ENCODE measurements around the gene DAAM1.
A peak's percentile ranks its signal among the peaks of the same experiment; 100 is the strongest.

DAAM1 gene

GRCh38 chr14:59245809-59246295, 57.4 kb downstream of the DAAM1 start:
- Mint-ChIP-seq H3K4me3 (no peak overlapping the region), H3K4me1 (peaks cover 34% of the 10 kb centered on the region), H3K27ac (peak overlapping the region in 1 of 3 experiments; percentile 30), H3K9me3 (peaks cover 3% of the 10 kb centered on the region), H3K36me3 (ENCODE audit: low read depth) (peaks cover 17% of the 10 kb centered on the region), H3K27me3 (ENCODE audit: low read depth) (no peaks in the 10 kb centered on the region)
- TF ChIP-seq CTCF (IDR thresholded peaks at IDR 0.05; ENCODE audit: unreplicated experiment in 3 of 3), result no peak

GRCh38 chr14:59246566-59246965, 58.1 kb downstream of the DAAM1 start:
- Mint-ChIP-seq H3K36me3 (ENCODE audit: low read depth) (peaks cover 17% of the 10 kb centered on the region), H3K27me3 (ENCODE audit: low read depth) (no peaks in the 10 kb centered on the region), H3K27ac (no peak overlapping the region), H3K4me3 (no peak overlapping the region), H3K9me3 (peaks cover 3% of the 10 kb centered on the region), H3K4me1 (peaks cover 37% of the 10 kb centered on the region)
- no peak for TF ChIP-seq CTCF (IDR thresholded peaks at IDR 0.05; ENCODE audit: unreplicated experiment in 3 of 3)

- peak overlapping the region in 1 of 3 experiments; percentile 4 for H3K4me3 Mint-ChIP-seq
- H3K27ac Mint-ChIP-seq, result peak overlapping the region; percentile 62 to 93 (median 71)
- peaks cover 17% of the 10 kb centered on the region for H3K36me3 Mint-ChIP-seq (ENCODE audit: low read depth)
- H3K4me1 Mint-ChIP-seq, result peaks cover 47% of the 10 kb centered on the region
- H3K9me3 Mint-ChIP-seq, result peaks cover 3% of the 10 kb centered on the region
- H3K27me3 Mint-ChIP-seq (ENCODE audit: low read depth), result no peaks in the 10 kb centered on the region
- no peak for TF ChIP-seq CTCF (IDR thresholded peaks at IDR 0.05; ENCODE audit: unreplicated experiment in 3 of 3)
These were observed 59.5 kb downstream of the DAAM1 start for GRCh38 chr14:59247801-59248584.

GRCh38 chr14:59249029-59249428, 60.6 kb downstream of the DAAM1 start:
- H3K9me3 Mint-ChIP-seq, result peaks cover under 1% of the 10 kb centered on the region

GRCh38 chr14:59251811-59252771, 63.6 kb downstream of the DAAM1 start:
- H3K27me3 Mint-ChIP-seq (ENCODE audit: low read depth), result no peaks in the 10 kb centered on the region
- H3K27ac Mint-ChIP-seq, result peak overlapping the region; percentile 25 to 61 (median 49)
- no peak overlapping the region for H3K4me3 Mint-ChIP-seq
- no peaks in the 10 kb centered on the region for H3K9me3 Mint-ChIP-seq
- TF ChIP-seq CTCF (IDR thresholded peaks at IDR 0.05; ENCODE audit: unreplicated experiment in 3 of 3), result no peak
- peaks cover 7% of the 10 kb centered on the region for H3K36me3 Mint-ChIP-seq (ENCODE audit: low read depth)
- H3K4me1 Mint-ChIP-seq, result peaks cover 77% of the 10 kb centered on the region

More at GRCh38 chr14:59249029-59249428, 60.6 kb downstream of the DAAM1 start:
- Mint-ChIP-seq H3K27ac (peak overlapping the region; percentile 58 to 93 (median 71)), H3K27me3 (ENCODE audit: low read depth) (no peaks in the 10 kb centered on the region), H3K36me3 (ENCODE audit: low read depth) (peaks cover 10% of the 10 kb centered on the region), H3K4me3 (no peak overlapping the region), H3K4me1 (peaks cover 56% of the 10 kb centered on the region)
- no peak for TF ChIP-seq CTCF (IDR thresholded peaks at IDR 0.05; ENCODE audit: unreplicated experiment in 3 of 3)

Measured in nephron (organoid).